ENCODE data around the gene CACNB2.

DNA sequence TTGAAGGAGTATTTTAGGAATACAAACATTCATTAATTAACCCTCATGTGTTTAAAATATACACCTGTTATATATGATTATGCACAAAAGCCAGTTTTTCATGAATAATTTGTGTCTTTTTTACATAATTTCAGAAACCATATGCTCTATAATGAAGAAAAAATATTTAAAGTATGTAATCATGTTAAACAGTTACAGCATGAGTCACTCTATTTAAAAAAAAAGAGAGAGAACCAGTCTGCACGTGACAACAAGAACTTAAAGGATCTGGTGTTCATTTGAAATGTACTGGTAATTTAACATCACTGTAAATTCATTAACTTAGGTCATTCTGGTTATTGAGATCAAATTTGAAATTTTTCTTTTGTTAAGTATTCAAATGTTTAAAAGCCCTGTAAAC lies 228.5 kb downstream of the CACNB2 start:
- TF ChIP-seq, protein P1, sequence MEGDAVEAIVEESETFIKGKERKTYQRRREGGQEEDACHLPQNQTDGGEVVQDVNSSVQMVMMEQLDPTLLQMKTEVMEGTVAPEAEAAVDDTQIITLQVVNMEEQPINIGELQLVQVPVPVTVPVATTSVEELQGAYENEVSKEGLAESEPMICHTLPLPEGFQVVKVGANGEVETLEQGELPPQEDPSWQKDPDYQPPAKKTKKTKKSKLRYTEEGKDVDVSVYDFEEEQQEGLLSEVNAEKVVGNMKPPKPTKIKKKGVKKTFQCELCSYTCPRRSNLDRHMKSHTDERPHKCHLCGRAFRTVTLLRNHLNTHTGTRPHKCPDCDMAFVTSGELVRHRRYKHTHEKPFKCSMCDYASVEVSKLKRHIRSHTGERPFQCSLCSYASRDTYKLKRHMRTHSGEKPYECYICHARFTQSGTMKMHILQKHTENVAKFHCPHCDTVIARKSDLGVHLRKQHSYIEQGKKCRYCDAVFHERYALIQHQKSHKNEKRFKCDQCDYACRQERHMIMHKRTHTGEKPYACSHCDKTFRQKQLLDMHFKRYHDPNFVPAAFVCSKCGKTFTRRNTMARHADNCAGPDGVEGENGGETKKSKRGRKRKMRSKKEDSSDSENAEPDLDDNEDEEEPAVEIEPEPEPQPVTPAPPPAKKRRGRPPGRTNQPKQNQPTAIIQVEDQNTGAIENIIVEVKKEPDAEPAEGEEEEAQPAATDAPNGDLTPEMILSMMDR (IDR thresholded peaks at IDR 0.05), result no peak
- no peak for TF ChIP-seq POLR2A (IDR thresholded peaks at IDR 0.05)
